Right lobe of liver (tissue), 4 donors: ENCODE measurements around the gene NAA15.
"Not testable (repeated sequence)": the region's sequence is repeated elsewhere in the genome, so short reads cannot be mapped to it uniquely, and the experiment has no call there.

Experiments used
- CTCF ChIP-seq, 4 donors: fragments of 200-600 bp in 3 of 4; fragments of 450-650 bp in 1 of 4; IDR thresholded peaks; one replicate each; pipeline versions ENCODE4 v1.5.1 to v1.8.0; 2016 to 2022; ENCODE audit warnings: antibody characterized with exemption in 4 of 4, mild to moderate bottlenecking in 2 of 4
- POLR2A ChIP-seq: fragments of 450-650 bp; IDR thresholded peaks from one replicate; pipeline ENCODE4 v1.6.1; 2017; ENCODE audit warnings: antibody characterized with exemption, mild to moderate bottlenecking
- donor health status: DM: no; HTN: no; CAD: no.
- donor health status: DM: no; HTN: no; CAD: no.
- donor health status: DM: no; HTN: yes; CAD: no.

- TF ChIP-seq POLR2A; CTCF (IDR thresholded peaks at IDR 0.05): not testable (repeated sequence)
Measured at GRCh38 chr4:139444881-139445280, 143.6 kb downstream of the NAA15 start.
